SK-N-SH treated with all-trans-retinoic acid at 6 μM for 48 hours (cell line): Measurements from ENCODE around the gene ZNF362.

Experiments used
- ATAC-seq: fragments of 200-7000 bp; cut with Tn5 transposase; 3 replicates; pipeline ENCODE4 v1.9.1; 2020; ENCODE audit warnings: mild to moderate bottlenecking, moderate library complexity
- ARNTL ChIP-seq: fragments of 450-650 bp; formaldehyde crosslinking; IDR thresholded peaks from 2 replicates; pipeline ENCODE4 v1.5.0; 2020; ENCODE audit warnings: low read depth, mild to moderate bottlenecking, moderate library complexity, borderline replicate concordance
- BACH2 ChIP-seq: fragments of 250-450 bp; sonication (Bioruptor Pico); IDR thresholded peaks from 2 replicates; pipeline ENCODE4 v1.9.0; 2021; ENCODE audit warnings: mild to moderate bottlenecking, borderline replicate concordance
- CREB5 ChIP-seq: fragments of 250-450 bp; sonication (Bioruptor Pico); IDR thresholded peaks from 2 replicates; pipeline ENCODE4 v1.5.1; 2020; ENCODE audit warnings: low read depth, mild to moderate bottlenecking, moderate library complexity
- ESRRG ChIP-seq: fragments of 250-450 bp; sonication (Bioruptor Pico); IDR thresholded peaks from 2 replicates; pipeline ENCODE4 v1.6.1; 2021; ENCODE audit warnings: mild to moderate bottlenecking
- ISL1 ChIP-seq: fragments of 250-450 bp; sonication (Bioruptor Pico); IDR thresholded peaks from 2 replicates; pipeline ENCODE4 v2.1.2; 2022; ENCODE audit warnings: mild to moderate bottlenecking, moderate library complexity
- PATZ1 ChIP-seq: fragments of 250-450 bp; sonication (Bioruptor Pico); IDR thresholded peaks from 2 replicates; pipeline ENCODE4 v1.8.0; 2020; ENCODE audit warnings: mild to moderate bottlenecking, moderate library complexity, borderline replicate concordance
- POU6F1 ChIP-seq: fragments of 250-450 bp; sonication (Bioruptor Pico); IDR thresholded peaks from 2 replicates; pipeline ENCODE4 v1.8.0; 2021; ENCODE audit warnings: low read depth, mild to moderate bottlenecking, moderate library complexity, borderline replicate concordance
- PPARA ChIP-seq: fragments of 250-450 bp; sonication (Bioruptor Pico); IDR thresholded peaks from 2 replicates; pipeline ENCODE4 v1.5.0; 2020; ENCODE audit warnings: mild to moderate bottlenecking, borderline replicate concordance
- RARB ChIP-seq: fragments of 250-450 bp; sonication (Bioruptor Pico); IDR thresholded peaks from 2 replicates; pipeline ENCODE4 v1.8.0; 2021; ENCODE audit warnings: mild to moderate bottlenecking, moderate library complexity
- SNAI2 ChIP-seq: fragments of 250-450 bp; sonication (Bioruptor Pico); IDR thresholded peaks from 2 replicates; pipeline ENCODE4 v1.5.0; 2020; ENCODE audit warnings: mild to moderate bottlenecking, moderate library complexity
- TCF4 ChIP-seq: fragments of 250-450 bp; sonication (Bioruptor Pico); IDR thresholded peaks from 2 replicates; pipeline ENCODE4 v1.8.0; 2021; ENCODE audit warnings: mild to moderate bottlenecking, moderate library complexity, borderline replicate concordance
- TOX ChIP-seq: fragments of 250-450 bp; sonication (Bioruptor Pico); IDR thresholded peaks from 2 replicates; pipeline ENCODE4 v1.8.0; 2021; ENCODE audit warnings: mild to moderate bottlenecking, moderate library complexity, borderline replicate concordance
- TSHZ2 ChIP-seq: fragments of 250-450 bp; sonication (Bioruptor Pico); IDR thresholded peaks from 2 replicates; pipeline ENCODE4 v1.5.0; 2020; ENCODE audit warnings: mild to moderate bottlenecking, moderate library complexity
- ZC3H10 ChIP-seq: fragments of 250-450 bp; sonication (Bioruptor Pico); IDR thresholded peaks from 2 replicates; pipeline ENCODE4 v1.5.1; 2021; ENCODE audit warnings: mild to moderate bottlenecking, moderate library complexity
- ZFP3 ChIP-seq: fragments of 250-450 bp; sonication (Bioruptor Pico); IDR thresholded peaks from 2 replicates; pipeline ENCODE4 v1.5.0; 2020; ENCODE audit warnings: mild to moderate bottlenecking, moderate library complexity
- ZFP30 ChIP-seq: fragments of 450-650 bp; formaldehyde crosslinking; IDR thresholded peaks from 2 replicates; pipeline ENCODE4 v1.5.0; 2022; ENCODE audit warnings: mild to moderate bottlenecking, moderate library complexity
- ZNF565 ChIP-seq: fragments of 450-650 bp; formaldehyde crosslinking; conservative IDR thresholded peaks from 2 replicates; pipeline ENCODE4 v1.5.0; 2020; ENCODE audit warnings: low read depth, mild to moderate bottlenecking, moderate library complexity
- ZNF70 ChIP-seq: fragments of 450-650 bp; formaldehyde crosslinking; IDR thresholded peaks from 2 replicates; pipeline ENCODE4 v1.5.0; 2020; ENCODE audit warnings: mild to moderate bottlenecking, moderate library complexity
- ZNF8 ChIP-seq: fragments of 450-650 bp; formaldehyde crosslinking; IDR thresholded peaks from 2 replicates; pipeline ENCODE4 v1.5.0; 2020; ENCODE audit warnings: mild to moderate bottlenecking, moderate library complexity

The ZNF362 gene

GRCh38 chr1:33250217-33250616 is 6.1 kb upstream of the ZNF362 start:
- TF ChIP-seq ZFP30 (CRISPR knock-in tag) = no peak
- no peak for TF ChIP-seq TCF4 (CRISPR knock-in tag)
- TF ChIP-seq RARB (CRISPR knock-in tag) = no peak
- no peak for TF ChIP-seq ZNF8 (CRISPR knock-in tag)
- TF ChIP-seq ESRRG (CRISPR knock-in tag) = no peak
- no peak for TF ChIP-seq CREB5
- TF ChIP-seq POU6F1 (CRISPR knock-in tag) = no peak
- no peak for TF ChIP-seq ZFP3 (CRISPR knock-in tag)
- ATAC-seq = no peak

- no peak for ATAC-seq
- no peak for TF ChIP-seq ZNF70 (CRISPR knock-in tag)
- no peak for TF ChIP-seq ZNF8 (CRISPR knock-in tag)
- TF ChIP-seq ARNTL (CRISPR knock-in tag) = no peak
- no peak for TF ChIP-seq ZNF565 (CRISPR knock-in tag)
- TF ChIP-seq, all 23 proteins: peak for 0
Measured at GRCh38 chr1:33250724-33251123, 5.6 kb upstream of the ZNF362 start.

GRCh38 chr1:33254491-33254890 is 1.8 kb upstream of the ZNF362 start:
- ATAC-seq = no peak
- no peak for TF ChIP-seq TSHZ2 (CRISPR knock-in tag)
- TF ChIP-seq BACH2 (CRISPR knock-in tag) = no peak
- TF ChIP-seq TOX (CRISPR knock-in tag) = no peak
- TF ChIP-seq PPARA (CRISPR knock-in tag) = no peak
- no peak for TF ChIP-seq ISL1 (CRISPR knock-in tag)
- no peak for TF ChIP-seq PATZ1
- no peak for TF ChIP-seq CREB5
- TF ChIP-seq POU6F1 (CRISPR knock-in tag) = no peak
- TF ChIP-seq RARB (CRISPR knock-in tag) = no peak
- TF ChIP-seq ARNTL (CRISPR knock-in tag) = no peak
- TF ChIP-seq SNAI2 (CRISPR knock-in tag) = no peak
- TF ChIP-seq ZC3H10 = no peak
- no peak for TF ChIP-seq ZNF8 (CRISPR knock-in tag)
- no peak for TF ChIP-seq ESRRG (CRISPR knock-in tag)
- TF ChIP-seq, all 23 proteins: peak for 0
